Gastroesophageal sphincter (tissue), 4 donors: ENCODE measurements around the gene CATSPERE. TPM values are rescaled to one million over a fixed set of nuclear protein-coding genes. Genes with fewer than 3 reads are reported as not detected.

Experiments
- ATAC-seq: fragments of 150-250 bp; one replicate; pipeline ENCODE4 v1.9.1; 2016; ENCODE audit warnings: mild to moderate bottlenecking, moderate library complexity
- H3K27ac ChIP-seq, 4 donors: fragments of 200-600 bp; sonication (generic) in 3 of 4; 1 replicate in 3 of 4; 2 replicates in 1 of 4; pipeline ENCODE4 v1.5.1; 2016 to 2019
- H3K27me3 ChIP-seq: fragments of 200-600 bp; sonication (generic); one replicate; pipeline ENCODE4 v1.5.1; 2019
- H3K36me3 ChIP-seq, 2 donors: fragments of 200-600 bp; sonication (generic); one replicate each; pipeline ENCODE4 v1.5.1; 2019; ENCODE audit warnings: control low read depth in 1 of 2
- H3K4me1 ChIP-seq, 3 donors: fragments of 200-600 bp; sonication (generic); 1 replicate in 2 of 3; 2 replicates in 1 of 3; pipeline ENCODE4 v1.5.1; 2016 to 2019; ENCODE audit warnings: control low read depth in 2 of 3
- H3K4me3 ChIP-seq, 2 donors: fragments of 200-600 bp; sonication (generic); one replicate each; pipeline ENCODE4 v1.5.1; 2019; ENCODE audit warnings: mild to moderate bottlenecking in 1 of 2, moderate library complexity in 1 of 2
- H3K9me3 ChIP-seq, 3 donors: fragments of 200-600 bp; sonication (generic); one replicate each; pipeline ENCODE4 v1.5.1; 2017 to 2019; ENCODE audit warnings: control low read depth in 2 of 3
- EP300 ChIP-seq: sonication (generic); formaldehyde crosslinking; IDR thresholded peaks from one replicate; pipeline ENCODE4 v1.6.1; 2017; ENCODE audit warnings: antibody characterized with exemption, mild to moderate bottlenecking
- POLR2A ChIP-seq, 2 donors: fragments of 450-650 bp; IDR thresholded peaks; one replicate each; pipeline ENCODE4 v1.6.1; 2017; ENCODE audit warnings: antibody characterized with exemption in 2 of 2, mild to moderate bottlenecking in 2 of 2, moderate library complexity in 1 of 2
- POLR2AphosphoS5 ChIP-seq: sonication (generic); formaldehyde crosslinking; IDR thresholded peaks from one replicate; pipeline ENCODE4 v1.6.1; 2017; ENCODE audit warnings: antibody characterized with exemption
- WGBS, 2 donors: methylation state at CpG; one replicate each; pipeline ENCODE4 v1.1.5; 2018; ENCODE audit warnings: low coverage in 1 of 2; 5-methylcytosine and 5-hydroxymethylcytosine counted together
- total RNA-seq, 4 donors: library from RNA; depleted of rRNA; stranded (reverse); fragments of >200 nt; gene quantifications; one replicate each; pipeline ENCODE4 v1.1.0, GENCODE V29; 2016
- TF ChIP-seq, protein P1 (sequence below), 4 experiments: fragments of 200-600 bp in 2 of 4; fragments of 450-650 bp in 2 of 4; sonication (generic) in 1 of 4; IDR thresholded peaks; one replicate each; pipeline ENCODE4 v1.5.1; 2017 to 2019; ENCODE audit warnings: antibody characterized with exemption in 4 of 4, mild to moderate bottlenecking in 2 of 4, moderate library complexity in 2 of 4

The CATSPERE gene
- total RNA-seq, 4 donors from 2014 or later: 1.2 to 2.7 (median 2.3) TPM

DNA sequence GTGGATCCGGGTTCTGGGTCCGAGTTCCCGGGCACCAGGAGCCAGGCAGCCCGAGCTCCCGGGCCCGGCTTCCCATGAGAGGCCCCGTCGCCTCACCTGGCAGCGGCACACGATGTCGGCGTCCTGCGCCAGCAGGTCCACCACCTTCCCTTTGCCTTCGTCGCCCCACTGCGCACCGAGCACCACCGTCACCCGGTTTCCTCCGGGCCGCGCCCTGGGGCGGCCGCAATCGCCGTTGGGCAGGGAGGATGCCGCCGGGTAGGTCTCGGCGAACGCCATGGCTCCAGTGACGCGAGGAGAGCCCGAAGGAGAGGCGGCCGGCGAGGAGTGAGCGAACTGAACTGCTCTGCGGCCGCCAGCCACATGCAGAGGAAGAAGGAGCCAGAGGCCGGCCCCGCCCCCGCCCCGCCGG is 9.5 kb upstream of the CATSPERE start, which contains the start of gene ADSS2:
Gene ADSS2 (minus strand): TSS at position 371 of the 412 bp plus-strand sequence. CDS start 92 bp downstream, at position 279.
- WGBS, 2 donors: 0% methylated on average over 1 of the region's 45 CpGs; no CpG with 5 or more reads in 1 of the 2 donors
- ATAC-seq: no peak
- no peaks in the 10 kb centered on the region for H3K27me3 ChIP-seq
- peaks cover 16 to 47% (median 17%) of the 10 kb centered on the region in 3 donors for H3K4me1 ChIP-seq
- peak within 1 kb of the TSS; percentile 69 to 89 for H3K4me3 ChIP-seq
- no peaks in the 10 kb centered on the region for H3K9me3 ChIP-seq
- peak within 1 kb of the TSS; percentile 86 to 97 (median 95) for H3K27ac ChIP-seq
- H3K36me3 ChIP-seq: no peaks in the 10 kb centered on the region
- peak; percentile 84 for TF ChIP-seq POLR2AphosphoS5
- TF ChIP-seq POLR2A (IDR thresholded peaks at IDR 0.05): peak; percentile 79 to 86
- TF ChIP-seq, protein P1, sequence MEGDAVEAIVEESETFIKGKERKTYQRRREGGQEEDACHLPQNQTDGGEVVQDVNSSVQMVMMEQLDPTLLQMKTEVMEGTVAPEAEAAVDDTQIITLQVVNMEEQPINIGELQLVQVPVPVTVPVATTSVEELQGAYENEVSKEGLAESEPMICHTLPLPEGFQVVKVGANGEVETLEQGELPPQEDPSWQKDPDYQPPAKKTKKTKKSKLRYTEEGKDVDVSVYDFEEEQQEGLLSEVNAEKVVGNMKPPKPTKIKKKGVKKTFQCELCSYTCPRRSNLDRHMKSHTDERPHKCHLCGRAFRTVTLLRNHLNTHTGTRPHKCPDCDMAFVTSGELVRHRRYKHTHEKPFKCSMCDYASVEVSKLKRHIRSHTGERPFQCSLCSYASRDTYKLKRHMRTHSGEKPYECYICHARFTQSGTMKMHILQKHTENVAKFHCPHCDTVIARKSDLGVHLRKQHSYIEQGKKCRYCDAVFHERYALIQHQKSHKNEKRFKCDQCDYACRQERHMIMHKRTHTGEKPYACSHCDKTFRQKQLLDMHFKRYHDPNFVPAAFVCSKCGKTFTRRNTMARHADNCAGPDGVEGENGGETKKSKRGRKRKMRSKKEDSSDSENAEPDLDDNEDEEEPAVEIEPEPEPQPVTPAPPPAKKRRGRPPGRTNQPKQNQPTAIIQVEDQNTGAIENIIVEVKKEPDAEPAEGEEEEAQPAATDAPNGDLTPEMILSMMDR (IDR thresholded peaks at IDR 0.05): no peak

GRCh38 chr1:244451951-244452795 is 8.9 kb upstream of the CATSPERE start:
- H3K27me3 ChIP-seq: no peaks in the 10 kb centered on the region
- 13 to 27% methylated on average over 9 to 19 of the region's 47 CpGs for WGBS, 2 donors
- peak overlapping the region; percentile 86 to 97 (median 95) for H3K27ac ChIP-seq
- TF ChIP-seq EP300 (no peak), POLR2AphosphoS5 (peak; percentile 23), POLR2A (IDR thresholded peaks at IDR 0.05) (no peak)
- TF ChIP-seq, protein P1 (IDR thresholded peaks at IDR 0.05): peak; percentile 16 to 68 (median 59)
- H3K9me3 ChIP-seq: no peaks in the 10 kb centered on the region
- ATAC-seq: peak; percentile 98
- no peaks in the 10 kb centered on the region for H3K36me3 ChIP-seq
- peak overlapping the region; percentile 69 to 89 for H3K4me3 ChIP-seq
- H3K4me1 ChIP-seq: peaks cover 14 to 41% (median 17%) of the 10 kb centered on the region in 3 donors

- 67 to 71% methylated on average over 4 to 6 of the region's 6 CpGs for WGBS, 2 donors
- ATAC-seq: no peak
- no peak overlapping the region for H3K27ac ChIP-seq
- TF ChIP-seq POLR2AphosphoS5: no peak
- H3K4me1 ChIP-seq: peaks cover 1 to 18% (median 6%) of the 10 kb centered on the region in 3 donors
- no peaks in the 10 kb centered on the region for H3K36me3 ChIP-seq
- no peak overlapping the region for H3K4me3 ChIP-seq
- H3K27me3 ChIP-seq: no peaks in the 10 kb centered on the region
- no peaks in the 10 kb centered on the region for H3K9me3 ChIP-seq
Measured at GRCh38 chr1:244454412-244454811, 6.7 kb upstream of the CATSPERE start.

DNA sequence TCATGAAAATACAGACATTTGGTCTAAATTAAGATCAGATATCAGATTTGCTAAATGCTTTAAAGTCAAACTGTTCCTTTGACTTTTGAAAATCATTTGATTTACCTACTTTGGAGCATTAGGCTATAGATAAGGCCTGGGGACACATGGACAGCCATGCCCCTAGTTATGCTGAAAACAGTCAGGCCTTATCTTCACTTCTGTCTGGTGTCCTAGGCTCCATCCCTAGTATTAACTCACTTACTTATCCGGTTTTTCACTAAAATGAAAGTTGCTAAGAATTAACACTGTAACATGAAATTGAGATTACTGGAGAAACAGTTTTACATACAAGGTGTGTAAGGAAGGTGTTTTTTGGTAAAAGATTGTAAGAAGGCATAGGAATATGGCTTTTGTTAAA is 4.5 kb upstream of the CATSPERE start:
- 86 to 100% methylated on average over 1 of the region's 1 CpG for WGBS, 2 donors
- no peak for ATAC-seq
- no peaks in the 10 kb centered on the region for H3K36me3 ChIP-seq
- H3K9me3 ChIP-seq: no peaks in the 10 kb centered on the region
- H3K27ac ChIP-seq: no peak overlapping the region
- peaks cover 0 to 14% (median 5%) of the 10 kb centered on the region in 3 donors for H3K4me1 ChIP-seq
- no peak overlapping the region for H3K4me3 ChIP-seq
- H3K27me3 ChIP-seq: no peaks in the 10 kb centered on the region
- TF ChIP-seq EP300: no peak
- TF ChIP-seq, protein P1 (IDR thresholded peaks at IDR 0.05): no peak
- no peak for TF ChIP-seq POLR2AphosphoS5
- TF ChIP-seq POLR2A (IDR thresholded peaks at IDR 0.05): no peak

- H3K36me3 ChIP-seq: no peaks in the 10 kb centered on the region
- WGBS, 2 donors: 82 to 100% methylated on average over 2 to 3 of the region's 4 CpGs
- no peaks in the 10 kb centered on the region for H3K27me3 ChIP-seq
- peaks cover 0 to 9% (median 5%) of the 10 kb centered on the region in 3 donors for H3K4me1 ChIP-seq
- no peak overlapping the region for H3K27ac ChIP-seq
- H3K9me3 ChIP-seq: no peaks in the 10 kb centered on the region
- ATAC-seq: no peak
- no peak for TF ChIP-seq POLR2A (IDR thresholded peaks at IDR 0.05)
- TF ChIP-seq, protein P1 (IDR thresholded peaks at IDR 0.05): no peak
- no peak for TF ChIP-seq POLR2AphosphoS5
- TF ChIP-seq EP300: no peak
- no peak overlapping the region for H3K4me3 ChIP-seq
Measured at GRCh38 chr1:244458781-244459180, 2.3 kb upstream of the CATSPERE start.
